Parathyroid adenoma (tissue), 2 donors: ENCODE data around the gene BET1.

ENCODE experiments used
- H2AFZ ChIP-seq: fragments of 300-600 bp; sonication (generic); one replicate; pipeline ENCODE4 v1.7.0; 2017; ENCODE audit warnings: antibody characterized with exemption, mild to moderate bottlenecking
- H3K27ac ChIP-seq: fragments of 300-600 bp; sonication (generic); one replicate; pipeline ENCODE4 v1.7.0; 2017
- H3K27me3 ChIP-seq: fragments of 300-600 bp; sonication (generic); one replicate; pipeline ENCODE4 v1.7.0; 2017; ENCODE audit warnings: low read length; ENCODE audit not compliant: control insufficient read depth, insufficient read depth
- H3K36me3 ChIP-seq: fragments of 300-600 bp; sonication (generic); one replicate; pipeline ENCODE4 v1.7.0; 2017; ENCODE audit warnings: low read length; ENCODE audit not compliant: control insufficient read depth, insufficient read depth
- H3K4me1 ChIP-seq: fragments of 300-600 bp; sonication (generic); one replicate; pipeline ENCODE4 v1.7.0; 2017; ENCODE audit warnings: control low read depth
- H3K4me2 ChIP-seq: fragments of 300-600 bp; sonication (generic); one replicate; pipeline ENCODE4 v1.7.0; 2017; ENCODE audit warnings: low read length
- H3K4me3 ChIP-seq: fragments of 300-600 bp; sonication (generic); one replicate; pipeline ENCODE4 v1.7.0; 2017; ENCODE audit warnings: low read depth, low read length
- H3K79me2 ChIP-seq: fragments of 300-600 bp; sonication (generic); one replicate; pipeline ENCODE4 v1.7.0; 2017; ENCODE audit warnings: control low read depth
- H3K9ac ChIP-seq: fragments of 300-600 bp; sonication (generic); one replicate; pipeline ENCODE4 v1.7.0; 2017; ENCODE audit warnings: mild to moderate bottlenecking
- H3K9me3 ChIP-seq: fragments of 300-600 bp; sonication (generic); one replicate; pipeline ENCODE4 v1.7.0; 2017; ENCODE audit warnings: low read length; ENCODE audit not compliant: control insufficient read depth
- TF ChIP-seq, protein P1 (sequence below): fragments of 300-600 bp; sonication (generic); IDR thresholded peaks from one replicate; pipeline ENCODE4 v1.7.0; 2017; ENCODE audit warnings: antibody characterized with exemption, mild to moderate bottlenecking
- donor health status: primary hyperparathyroidism.

BET1 gene

DNA sequence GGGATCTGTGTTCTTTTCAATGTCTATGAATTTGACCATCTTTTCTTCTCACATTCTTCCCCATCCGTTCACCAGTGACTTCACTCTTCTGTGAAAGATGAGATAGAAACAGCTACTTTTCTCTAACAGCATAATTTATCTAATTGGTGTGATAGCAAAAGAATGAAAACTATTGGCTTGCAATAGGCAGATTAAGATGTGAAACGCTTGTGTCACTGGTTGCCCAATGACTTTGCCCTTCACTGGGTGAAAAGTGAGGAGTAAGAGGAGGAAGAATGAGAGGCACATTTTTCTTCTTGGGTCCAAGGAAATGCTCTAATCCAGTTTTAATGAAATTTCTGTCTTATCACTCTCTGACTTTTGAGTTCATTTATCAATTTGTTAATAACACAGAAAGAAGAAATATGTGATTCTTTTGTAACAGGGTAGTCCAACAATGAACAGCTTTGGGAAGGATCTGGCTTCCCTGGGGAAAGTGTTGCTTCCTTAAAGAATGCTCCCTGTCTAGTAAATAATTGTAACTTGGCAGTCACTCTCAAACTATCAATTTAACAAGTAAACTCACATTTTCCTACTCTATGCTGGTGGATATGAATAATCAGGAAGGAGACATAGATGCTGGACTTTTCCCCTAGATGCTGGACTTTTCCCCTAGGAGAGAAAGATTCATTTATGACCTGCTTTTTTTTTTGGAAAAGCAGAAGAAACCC, 35.1 kb downstream of the BET1 start:
- H3K4me1 ChIP-seq = no peaks in the 10 kb centered on the region
- H3K4me2 ChIP-seq = no peak overlapping the region
- H3K9me3 ChIP-seq = no peaks in the 10 kb centered on the region
- H3K4me3 ChIP-seq = no peak overlapping the region
- H3K9ac ChIP-seq = no peak overlapping the region
- H3K79me2 ChIP-seq = no peaks in the 10 kb centered on the region
- no peak overlapping the region for H3K27ac ChIP-seq
- no peaks in the 10 kb centered on the region for H3K27me3 ChIP-seq
- no peak overlapping the region for H2AFZ ChIP-seq
- TF ChIP-seq, protein P1, sequence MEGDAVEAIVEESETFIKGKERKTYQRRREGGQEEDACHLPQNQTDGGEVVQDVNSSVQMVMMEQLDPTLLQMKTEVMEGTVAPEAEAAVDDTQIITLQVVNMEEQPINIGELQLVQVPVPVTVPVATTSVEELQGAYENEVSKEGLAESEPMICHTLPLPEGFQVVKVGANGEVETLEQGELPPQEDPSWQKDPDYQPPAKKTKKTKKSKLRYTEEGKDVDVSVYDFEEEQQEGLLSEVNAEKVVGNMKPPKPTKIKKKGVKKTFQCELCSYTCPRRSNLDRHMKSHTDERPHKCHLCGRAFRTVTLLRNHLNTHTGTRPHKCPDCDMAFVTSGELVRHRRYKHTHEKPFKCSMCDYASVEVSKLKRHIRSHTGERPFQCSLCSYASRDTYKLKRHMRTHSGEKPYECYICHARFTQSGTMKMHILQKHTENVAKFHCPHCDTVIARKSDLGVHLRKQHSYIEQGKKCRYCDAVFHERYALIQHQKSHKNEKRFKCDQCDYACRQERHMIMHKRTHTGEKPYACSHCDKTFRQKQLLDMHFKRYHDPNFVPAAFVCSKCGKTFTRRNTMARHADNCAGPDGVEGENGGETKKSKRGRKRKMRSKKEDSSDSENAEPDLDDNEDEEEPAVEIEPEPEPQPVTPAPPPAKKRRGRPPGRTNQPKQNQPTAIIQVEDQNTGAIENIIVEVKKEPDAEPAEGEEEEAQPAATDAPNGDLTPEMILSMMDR = no peak
- H3K36me3 ChIP-seq = no peaks in the 10 kb centered on the region

DNA sequence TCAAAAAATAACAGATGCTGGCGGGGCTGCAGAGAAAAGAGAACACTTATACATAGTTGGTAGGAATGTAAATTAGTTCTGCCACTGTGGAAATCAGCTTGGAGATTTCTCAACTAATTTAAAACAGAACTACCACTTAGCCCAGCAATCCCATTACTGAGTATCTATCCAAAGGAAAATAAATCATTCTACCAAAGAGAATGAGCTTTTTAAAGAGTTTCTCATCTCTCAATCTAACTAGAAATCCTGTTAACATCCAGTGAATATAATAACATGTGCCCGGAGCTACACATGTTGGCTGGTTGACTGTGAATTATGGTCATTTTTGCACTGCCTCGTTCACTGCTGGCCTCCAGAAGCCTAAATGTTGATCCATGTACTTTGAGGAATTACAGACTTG, 39.3 kb downstream of the BET1 start:
- no peak overlapping the region for H3K4me2 ChIP-seq

DNA sequence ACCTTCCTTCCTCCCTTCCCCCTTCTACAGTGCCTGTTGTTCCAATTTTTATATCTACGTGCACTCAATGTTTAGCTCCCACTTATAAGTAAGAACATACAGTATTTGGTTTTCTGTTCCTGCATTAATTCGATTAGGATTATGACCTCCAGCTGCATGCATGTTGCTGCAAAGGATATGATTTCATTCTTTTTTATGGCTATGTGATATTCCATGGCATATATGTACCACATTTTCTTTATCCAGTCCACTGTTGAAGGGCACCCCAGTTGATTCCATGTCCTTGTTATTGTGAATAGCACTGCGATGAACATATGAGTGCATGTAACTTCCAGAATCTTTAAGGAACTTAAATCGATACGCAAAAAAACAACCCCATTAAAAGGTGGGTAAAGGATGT, 39.9 kb downstream of the BET1 start:
- H3K4me2 ChIP-seq = no peak overlapping the region
- no peak overlapping the region for H3K9ac ChIP-seq
- H3K27ac ChIP-seq = no peak overlapping the region
- H3K79me2 ChIP-seq = no peaks in the 10 kb centered on the region
- TF ChIP-seq, protein P1 = no peak
- H3K36me3 ChIP-seq = no peaks in the 10 kb centered on the region
- no peaks in the 10 kb centered on the region for H3K27me3 ChIP-seq
- H2AFZ ChIP-seq = no peak overlapping the region
- H3K4me3 ChIP-seq = no peak overlapping the region
- H3K9me3 ChIP-seq = no peaks in the 10 kb centered on the region
- no peaks in the 10 kb centered on the region for H3K4me1 ChIP-seq

More for the DNA sequence above, 39.3 kb downstream of the BET1 start:
- no peak overlapping the region for H2AFZ ChIP-seq
- no peak overlapping the region for H3K27ac ChIP-seq
- no peak overlapping the region for H3K4me3 ChIP-seq
- H3K9ac ChIP-seq = no peak overlapping the region
- no peaks in the 10 kb centered on the region for H3K79me2 ChIP-seq
- no peaks in the 10 kb centered on the region for H3K4me1 ChIP-seq
- H3K27me3 ChIP-seq = no peaks in the 10 kb centered on the region
- TF ChIP-seq, protein P1 = no peak
- H3K36me3 ChIP-seq = no peaks in the 10 kb centered on the region
- H3K9me3 ChIP-seq = no peaks in the 10 kb centered on the region

DNA sequence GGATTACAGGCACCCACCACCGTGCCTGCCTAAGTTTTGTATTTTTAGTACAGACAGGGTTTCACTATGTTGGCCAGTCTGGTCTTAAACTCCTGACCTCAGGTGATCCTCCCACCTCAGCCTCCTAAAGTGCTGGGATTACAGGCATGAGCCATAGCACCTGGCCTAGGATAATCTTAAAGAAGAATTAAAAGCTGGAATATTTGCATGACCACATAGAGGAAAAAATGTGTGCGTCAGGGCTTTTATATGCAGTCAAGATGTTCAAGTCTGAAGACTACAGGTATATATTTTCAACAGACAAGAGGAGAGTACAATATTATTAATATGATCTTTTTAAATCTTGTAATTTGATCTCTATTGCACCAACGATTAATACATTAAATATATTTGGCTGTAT, 43.2 kb downstream of the BET1 start:
- TF ChIP-seq, protein P1 = no peak
- Histone ChIP-seq H3K9ac (no peak overlapping the region), H3K36me3 (no peaks in the 10 kb centered on the region), H3K27ac (no peak overlapping the region), H2AFZ (no peak overlapping the region), H3K79me2 (no peaks in the 10 kb centered on the region), H3K4me1 (no peaks in the 10 kb centered on the region), H3K4me2 (no peak overlapping the region), H3K9me3 (no peaks in the 10 kb centered on the region), H3K27me3 (no peaks in the 10 kb centered on the region), H3K4me3 (no peak overlapping the region)

DNA sequence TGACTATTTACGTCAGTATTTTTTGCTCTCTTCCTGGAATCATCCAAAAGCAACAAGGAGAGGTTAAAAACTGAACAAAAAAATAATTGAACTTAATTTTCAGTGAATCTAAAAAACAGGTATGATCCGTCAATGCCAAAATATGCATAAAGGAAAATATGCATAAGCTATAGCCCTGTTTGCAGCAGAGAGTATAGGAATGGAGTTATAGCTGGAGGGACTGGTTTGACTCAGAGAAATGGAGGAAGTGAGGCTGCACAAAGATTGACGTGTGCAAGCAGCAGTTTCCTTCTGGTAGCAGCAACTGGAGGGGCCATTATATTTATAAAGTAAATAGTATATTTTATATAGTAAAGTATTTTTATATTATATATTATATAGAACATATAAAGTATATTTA, 45.5 kb downstream of the BET1 start:
- no peaks in the 10 kb centered on the region for H3K36me3 ChIP-seq
- no peaks in the 10 kb centered on the region for H3K27me3 ChIP-seq
- H3K79me2 ChIP-seq = no peaks in the 10 kb centered on the region
- H3K9me3 ChIP-seq = no peaks in the 10 kb centered on the region
- H3K4me1 ChIP-seq = no peaks in the 10 kb centered on the region
- TF ChIP-seq, protein P1 = no peak
- H2AFZ ChIP-seq = no peak overlapping the region
- H3K4me3 ChIP-seq = no peak overlapping the region
- H3K4me2 ChIP-seq = no peak overlapping the region
- H3K9ac ChIP-seq = no peak overlapping the region
- no peak overlapping the region for H3K27ac ChIP-seq
